CD4-positive, alpha-beta T cell treated with Interleukin-12 subunit alpha and Interleukin-12 subunit beta, for 1 hour (primary cell): ENCODE data around the gene PCDHB5.
"Not testable (repeated sequence)": the region's sequence is repeated elsewhere in the genome, so short reads cannot be mapped to it uniquely, and the experiment has no call there.

Experiments used
- DNase-seq: peaks from one replicate; pipeline ENCODE4 v3.0.0-alpha.2; 2020

The PCDHB5 gene

DNA sequence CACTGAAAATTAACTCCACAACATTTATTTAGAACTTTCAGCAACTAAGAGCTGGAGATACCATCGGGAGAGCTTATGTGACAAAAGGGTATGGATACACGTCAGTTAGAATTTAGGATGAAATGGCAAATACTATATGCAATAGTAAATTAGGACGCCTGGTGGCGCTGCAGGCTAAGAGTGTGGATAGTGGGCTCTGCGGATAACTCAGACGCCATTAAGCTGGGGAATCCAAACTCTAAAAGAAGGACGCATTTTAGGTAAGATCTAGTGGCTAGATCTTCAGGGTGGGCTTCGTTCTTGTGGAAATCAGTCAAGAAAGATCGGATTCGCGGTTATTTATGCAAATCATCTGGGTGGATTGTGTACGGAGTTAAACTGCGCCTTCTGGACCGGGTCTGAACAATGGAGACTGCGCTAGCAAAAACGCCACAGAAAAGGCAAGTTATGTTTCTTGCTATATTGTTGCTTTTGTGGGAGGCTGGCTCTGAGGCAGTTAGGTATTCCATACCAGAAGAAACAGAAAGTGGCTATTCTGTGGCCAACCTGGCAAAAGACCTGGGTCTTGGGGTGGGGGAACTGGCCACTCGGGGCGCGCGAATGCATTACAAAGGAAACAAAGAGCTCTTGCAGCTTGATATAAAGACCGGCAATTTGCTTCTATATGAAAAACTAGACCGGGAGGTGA, at the start of gene PCDHB5:
PCDHB5 (plus strand) TSS at position 177 of the 688 bp plus-strand sequence; CDS start at position 406, 229 bp downstream.
- DNase-seq, result no peak

DNA sequence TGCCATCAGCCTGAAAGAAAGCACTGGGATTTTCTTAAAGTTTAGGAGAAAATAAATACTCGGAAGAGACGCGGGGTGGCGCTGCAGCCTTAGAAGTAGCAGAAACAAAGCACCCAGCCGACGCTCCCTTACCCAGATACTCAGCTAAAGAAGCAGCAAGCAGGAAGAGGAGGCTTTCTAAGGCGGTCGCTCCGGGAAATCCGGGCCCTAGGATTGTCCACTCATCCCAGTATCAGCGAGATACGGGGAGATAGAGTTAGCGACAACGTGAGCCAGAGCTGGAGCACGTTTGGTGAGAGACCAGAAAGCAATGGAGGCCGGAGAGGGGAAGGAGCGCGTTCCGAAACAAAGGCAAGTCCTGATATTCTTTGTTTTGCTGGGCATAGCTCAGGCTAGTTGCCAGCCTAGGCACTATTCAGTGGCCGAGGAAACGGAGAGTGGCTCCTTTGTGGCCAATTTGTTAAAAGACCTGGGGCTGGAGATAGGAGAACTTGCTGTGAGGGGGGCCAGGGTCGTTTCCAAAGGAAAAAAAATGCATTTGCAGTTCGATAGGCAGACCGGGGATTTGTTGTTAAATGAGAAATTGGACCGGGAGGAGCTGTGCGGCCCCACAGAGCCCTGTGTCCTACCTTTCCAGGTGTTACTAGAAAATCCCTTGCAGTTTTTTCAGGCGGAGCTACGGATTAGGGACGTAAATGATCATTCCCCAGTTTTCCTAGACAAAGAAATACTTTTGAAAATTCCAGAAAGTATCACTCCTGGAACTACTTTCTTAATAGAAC, 40.3 kb upstream of the PCDHB5 start, which contains the start of gene PCDHB2:
PCDHB2 (plus strand) TSS at position 135 of the 782 bp plus-strand sequence; CDS start at position 311, 176 bp downstream.
- no peak for DNase-seq

DNA sequence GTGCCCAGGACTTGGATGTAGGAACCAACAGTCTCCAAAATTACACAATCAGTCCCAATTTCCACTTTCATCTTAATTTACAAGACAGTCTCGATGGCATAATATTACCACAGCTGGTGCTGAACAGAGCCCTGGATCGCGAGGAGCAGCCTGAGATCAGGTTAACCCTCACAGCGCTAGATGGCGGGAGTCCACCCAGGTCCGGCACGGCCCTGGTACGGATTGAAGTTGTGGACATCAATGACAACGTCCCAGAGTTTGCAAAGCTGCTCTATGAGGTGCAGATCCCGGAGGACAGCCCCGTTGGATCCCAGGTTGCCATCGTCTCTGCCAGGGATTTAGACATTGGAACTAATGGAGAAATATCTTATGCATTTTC, 39.8 kb upstream of the PCDHB5 start:
- DNase-seq, result no peak

DNA sequence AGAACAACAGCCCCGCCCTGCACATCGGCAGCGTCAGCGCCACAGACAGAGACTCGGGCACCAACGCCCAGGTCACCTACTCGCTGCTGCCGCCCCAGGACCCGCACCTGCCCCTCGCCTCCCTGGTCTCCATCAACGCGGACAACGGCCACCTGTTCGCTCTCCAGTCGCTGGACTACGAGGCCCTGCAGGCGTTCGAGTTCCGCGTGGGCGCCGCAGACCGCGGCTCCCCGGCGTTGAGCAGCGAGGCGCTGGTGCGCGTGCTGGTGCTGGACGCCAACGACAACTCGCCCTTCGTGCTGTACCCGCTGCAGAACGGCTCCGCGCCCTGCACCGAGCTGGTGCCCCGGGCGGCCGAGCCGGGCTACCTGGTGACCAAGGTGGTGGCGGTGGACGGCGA, 38.8 kb upstream of the PCDHB5 start:
- not testable (repeated sequence) for DNase-seq

DNA sequence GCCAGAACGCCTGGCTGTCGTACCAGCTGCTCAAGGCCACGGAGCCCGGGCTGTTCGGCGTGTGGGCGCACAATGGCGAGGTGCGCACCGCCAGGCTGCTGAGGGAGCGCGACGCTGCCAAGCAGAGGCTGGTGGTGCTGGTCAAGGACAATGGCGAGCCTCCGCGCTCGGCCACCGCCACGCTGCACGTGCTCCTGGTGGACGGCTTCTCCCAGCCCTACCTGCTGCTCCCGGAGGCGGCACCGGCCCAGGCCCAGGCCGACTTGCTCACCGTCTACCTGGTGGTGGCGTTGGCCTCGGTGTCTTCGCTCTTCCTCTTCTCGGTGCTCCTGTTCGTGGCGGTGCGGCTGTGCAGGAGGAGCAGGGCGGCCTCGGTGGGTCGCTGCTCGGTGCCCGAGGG, 38.4 kb upstream of the PCDHB5 start:
- DNase-seq, result not testable (repeated sequence)

DNA sequence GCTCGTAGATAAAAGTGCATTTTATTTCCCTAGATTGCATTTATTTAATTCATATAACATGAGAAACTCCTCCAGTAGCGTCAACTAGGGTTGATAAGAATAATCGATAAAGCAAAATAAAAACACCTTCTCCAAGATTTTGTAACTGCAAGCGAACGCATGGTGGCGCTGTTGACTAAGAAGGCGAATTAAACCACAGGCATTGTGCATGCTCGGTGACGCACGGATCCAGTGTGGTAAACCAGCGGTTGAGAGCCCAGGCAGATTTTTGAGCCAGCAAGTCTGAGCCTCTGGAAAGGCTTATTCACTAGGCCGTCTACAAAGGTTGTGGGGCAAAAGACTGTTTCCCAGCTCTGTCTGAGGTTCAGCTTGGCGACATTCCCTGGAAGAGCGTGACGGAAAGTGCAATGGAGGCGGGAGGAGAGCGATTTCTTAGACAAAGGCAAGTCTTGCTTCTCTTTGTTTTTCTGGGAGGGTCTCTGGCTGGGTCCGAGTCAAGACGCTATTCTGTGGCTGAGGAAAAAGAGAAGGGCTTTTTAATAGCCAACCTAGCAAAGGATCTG, 34.7 kb upstream of the PCDHB5 start, which contains the start of gene PCDHB3:
PCDHB3 (plus strand) TSS at position 231 of the 563 bp plus-strand sequence; CDS start at position 408, 177 bp downstream.
- peak; percentile 2 for DNase-seq

DNA sequence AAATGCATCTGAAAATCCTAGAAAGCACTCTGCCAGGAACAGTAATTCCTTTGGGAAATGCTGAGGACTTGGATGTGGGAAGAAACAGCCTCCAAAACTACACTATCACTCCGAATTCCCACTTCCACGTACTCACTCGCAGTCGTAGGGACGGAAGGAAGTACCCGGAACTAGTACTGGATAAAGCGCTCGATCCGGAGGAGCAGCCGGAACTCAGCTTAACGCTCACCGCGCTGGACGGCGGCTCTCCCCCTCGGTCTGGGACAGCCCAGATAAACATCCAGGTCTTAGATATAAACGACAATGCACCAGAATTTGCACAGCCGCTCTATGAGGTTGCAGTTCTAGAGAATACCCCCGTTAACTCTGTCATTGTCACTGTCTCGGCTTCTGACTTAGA, 33.9 kb upstream of the PCDHB5 start:
- no peak for DNase-seq

DNA sequence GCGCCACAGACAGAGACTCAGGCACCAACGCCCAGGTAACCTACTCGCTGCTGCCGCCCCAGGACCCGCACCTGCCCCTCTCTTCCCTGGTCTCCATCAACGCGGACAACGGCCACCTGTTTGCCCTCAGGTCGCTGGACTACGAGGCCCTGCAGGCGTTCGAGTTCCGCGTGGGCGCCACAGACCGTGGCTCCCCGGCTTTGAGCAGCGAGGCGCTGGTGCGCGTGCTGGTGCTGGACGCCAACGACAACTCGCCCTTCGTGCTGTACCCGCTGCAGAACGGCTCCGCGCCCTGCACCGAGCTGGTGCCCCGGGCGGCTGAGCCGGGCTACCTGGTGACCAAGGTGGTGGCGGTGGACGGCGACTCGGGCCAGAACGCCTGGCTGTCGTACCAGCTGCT, 32.9 kb upstream of the PCDHB5 start:
- DNase-seq, result not testable (repeated sequence)

DNA sequence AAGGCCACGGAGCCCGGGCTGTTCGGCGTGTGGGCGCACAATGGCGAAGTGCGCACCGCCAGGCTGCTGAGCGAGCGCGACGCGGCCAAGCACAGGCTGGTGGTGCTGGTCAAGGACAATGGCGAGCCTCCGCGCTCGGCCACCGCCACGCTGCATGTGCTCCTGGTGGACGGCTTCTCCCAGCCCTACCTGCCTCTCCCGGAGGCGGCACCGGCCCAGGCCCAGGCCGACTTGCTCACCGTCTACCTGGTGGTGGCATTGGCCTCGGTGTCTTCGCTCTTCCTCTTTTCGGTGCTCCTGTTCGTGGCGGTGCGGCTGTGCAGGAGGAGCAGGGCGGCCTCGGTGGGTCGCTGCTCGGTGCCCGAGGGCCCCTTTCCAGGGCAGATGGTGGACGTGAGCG, 32.5 kb upstream of the PCDHB5 start:
- not testable (repeated sequence) for DNase-seq

DNA sequence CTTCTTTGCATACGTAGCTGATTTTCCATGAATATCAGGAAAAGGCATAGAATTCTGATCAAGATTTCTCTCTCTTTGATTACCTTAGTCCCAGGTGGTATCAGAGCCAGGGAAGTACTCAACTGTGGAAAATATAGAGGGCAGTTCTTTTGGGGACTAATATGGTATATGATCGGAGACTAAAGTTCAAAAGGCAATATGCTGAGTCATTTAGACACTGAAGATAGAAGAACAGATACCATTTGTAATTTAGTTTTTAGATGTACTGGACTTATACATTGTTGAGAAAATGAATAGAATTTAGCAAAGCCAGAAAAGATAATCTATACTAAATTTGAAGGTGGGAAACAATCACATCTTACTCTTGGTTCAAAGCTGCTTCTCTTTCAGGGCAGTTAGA, 29.7 kb upstream of the PCDHB5 start:
- DNase-seq, result no peak

DNA sequence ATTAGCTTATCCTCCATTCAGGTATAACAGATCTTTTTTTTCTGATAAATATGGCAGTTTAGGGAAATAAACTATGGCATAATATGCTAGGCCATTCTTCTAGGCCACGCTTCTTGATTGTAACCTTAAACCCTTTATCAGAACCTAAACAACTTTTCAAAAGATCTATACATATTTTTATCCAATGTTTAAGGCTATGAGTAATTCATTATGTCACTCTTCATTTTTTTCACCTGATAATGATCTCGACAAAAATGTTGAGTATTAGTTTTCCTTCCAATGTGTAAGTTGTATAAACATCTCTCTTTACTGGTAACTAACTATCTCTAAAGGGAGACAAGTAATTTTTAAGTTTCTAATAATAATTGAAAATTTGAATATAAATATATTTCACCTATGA, 15.8 kb upstream of the PCDHB5 start:
- no peak for DNase-seq

DNA sequence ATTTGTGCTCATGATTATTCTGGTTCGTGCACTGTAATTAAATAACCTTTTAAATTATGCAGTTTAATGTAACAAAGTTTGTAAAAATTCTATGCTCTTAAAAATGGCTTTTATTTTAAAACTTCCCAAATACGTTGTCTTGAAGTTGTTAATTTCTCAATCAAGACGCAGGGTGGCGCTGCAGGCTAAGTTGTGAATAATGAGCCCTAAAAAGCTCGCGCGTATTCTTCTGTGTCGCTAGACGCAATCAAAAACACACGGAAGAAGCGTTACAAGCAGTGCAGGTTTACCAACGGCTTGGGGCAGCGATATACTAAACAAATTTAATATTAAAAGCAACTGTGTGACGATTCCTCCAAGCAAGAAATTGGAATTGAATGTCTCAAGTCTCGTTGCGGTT, 13.4 kb upstream of the PCDHB5 start, which contains the start of gene PCDHB4:
PCDHB4 (plus strand) TSS at position 256 of the 400 bp plus-strand sequence. CDS start 181 bp downstream, outside the sequence.
- no peak for DNase-seq

DNA sequence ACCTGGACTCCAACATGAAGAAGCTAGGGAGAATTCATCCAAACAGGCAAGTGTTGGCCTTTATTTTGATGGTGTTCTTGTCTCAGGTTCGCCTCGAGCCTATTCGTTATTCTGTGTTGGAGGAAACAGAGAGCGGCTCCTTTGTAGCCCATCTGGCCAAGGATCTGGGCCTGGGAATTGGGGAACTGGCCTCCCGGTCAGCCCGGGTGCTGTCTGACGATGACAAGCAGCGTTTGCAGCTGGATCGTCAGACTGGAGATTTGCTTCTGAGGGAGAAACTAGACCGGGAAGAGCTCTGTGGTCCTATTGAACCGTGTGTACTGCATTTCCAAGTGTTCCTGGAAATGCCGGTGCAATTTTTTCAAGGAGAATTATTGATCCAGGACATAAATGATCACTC, 13.0 kb upstream of the PCDHB5 start:
- DNase-seq, result no peak

DNA sequence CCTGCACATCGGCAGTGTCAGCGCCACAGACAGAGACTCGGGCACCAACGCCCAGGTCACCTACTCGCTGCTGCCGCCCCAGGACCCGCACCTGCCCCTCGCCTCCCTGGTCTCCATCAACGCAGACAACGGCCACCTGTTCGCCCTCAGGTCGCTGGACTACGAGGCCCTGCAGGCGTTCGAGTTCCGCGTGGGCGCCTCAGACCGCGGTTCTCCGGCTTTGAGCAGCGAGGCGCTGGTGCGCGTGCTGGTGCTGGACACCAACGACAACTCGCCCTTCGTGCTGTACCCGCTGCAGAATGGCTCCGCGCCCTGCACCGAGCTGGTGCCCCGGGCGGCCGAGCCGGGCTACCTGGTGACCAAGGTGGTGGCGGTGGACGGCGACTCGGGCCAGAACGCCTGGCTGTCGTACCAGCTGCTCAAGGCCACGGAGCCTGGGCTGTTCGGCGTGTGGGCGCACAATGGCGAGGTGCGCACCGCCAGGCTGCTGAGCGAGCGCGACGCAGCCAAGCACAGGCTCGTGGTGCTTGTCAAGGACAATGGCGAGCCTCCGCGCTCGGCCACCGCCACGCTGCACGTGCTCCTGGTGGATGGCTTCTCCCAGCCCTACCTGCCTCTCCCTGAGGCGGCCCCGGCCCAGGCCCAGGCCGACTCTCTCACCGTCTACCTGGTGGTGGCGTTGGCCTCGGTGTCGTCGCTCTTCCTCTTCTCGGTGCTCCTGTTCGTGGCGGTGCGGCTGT, 11.4 kb upstream of the PCDHB5 start:
- not testable (repeated sequence) for DNase-seq

DNA sequence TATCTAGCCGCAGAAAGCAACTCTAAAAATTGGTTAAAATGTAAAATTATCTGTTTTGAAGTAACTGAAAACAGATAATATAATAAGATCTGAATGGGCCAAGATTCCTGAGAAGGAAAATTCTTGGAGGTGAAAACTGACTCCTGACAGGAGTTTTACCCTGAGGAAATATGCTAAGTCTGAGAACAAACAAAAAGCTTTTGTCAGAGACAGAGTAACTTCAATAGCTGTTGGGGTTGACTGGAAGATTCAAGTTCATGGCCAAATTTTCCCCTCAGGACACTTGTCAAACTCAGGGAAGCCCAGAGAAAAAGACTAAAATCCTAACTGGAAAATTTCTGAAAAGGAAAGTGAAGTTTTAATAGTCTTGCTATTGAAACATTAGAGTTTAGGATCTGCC, 7.7 kb upstream of the PCDHB5 start:
- no peak for DNase-seq

DNA sequence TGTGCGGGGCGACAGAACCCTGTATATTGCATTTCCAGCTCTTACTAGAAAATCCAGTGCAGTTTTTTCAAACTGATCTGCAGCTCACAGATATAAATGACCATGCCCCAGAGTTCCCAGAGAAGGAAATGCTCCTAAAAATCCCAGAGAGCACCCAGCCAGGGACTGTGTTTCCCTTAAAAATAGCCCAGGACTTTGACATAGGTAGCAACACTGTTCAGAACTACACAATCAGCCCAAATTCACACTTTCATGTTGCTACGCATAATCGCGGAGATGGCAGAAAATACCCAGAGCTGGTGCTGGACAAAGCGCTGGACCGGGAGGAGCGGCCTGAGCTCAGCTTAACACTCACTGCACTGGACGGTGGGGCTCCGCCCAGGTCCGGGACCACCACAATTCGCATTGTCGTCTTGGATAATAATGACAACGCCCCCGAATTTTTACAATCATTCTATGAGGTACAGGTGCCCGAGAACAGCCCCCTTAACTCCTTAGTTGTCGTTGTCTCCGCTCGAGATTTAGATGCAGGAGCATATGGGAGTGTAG, 786 bp downstream of the PCDHB5 start:
- DNase-seq, result no peak

DNA sequence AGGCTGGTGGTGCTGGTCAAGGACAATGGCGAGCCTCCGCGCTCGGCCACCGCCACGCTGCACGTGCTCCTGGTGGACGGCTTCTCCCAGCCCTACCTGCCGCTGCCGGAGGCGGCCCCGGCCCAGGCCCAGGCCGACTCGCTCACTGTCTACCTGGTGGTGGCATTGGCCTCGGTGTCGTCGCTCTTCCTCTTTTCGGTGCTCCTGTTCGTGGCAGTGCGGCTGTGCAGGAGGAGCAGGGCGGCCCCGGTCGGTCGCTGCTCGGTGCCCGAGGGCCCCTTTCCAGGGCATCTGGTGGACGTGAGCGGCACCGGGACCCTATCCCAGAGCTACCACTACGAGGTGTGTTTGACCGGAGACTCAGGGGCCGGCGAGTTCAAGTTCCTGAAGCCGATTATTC, 2.3 kb downstream of the PCDHB5 start:
- not testable (repeated sequence) for DNase-seq

DNA sequence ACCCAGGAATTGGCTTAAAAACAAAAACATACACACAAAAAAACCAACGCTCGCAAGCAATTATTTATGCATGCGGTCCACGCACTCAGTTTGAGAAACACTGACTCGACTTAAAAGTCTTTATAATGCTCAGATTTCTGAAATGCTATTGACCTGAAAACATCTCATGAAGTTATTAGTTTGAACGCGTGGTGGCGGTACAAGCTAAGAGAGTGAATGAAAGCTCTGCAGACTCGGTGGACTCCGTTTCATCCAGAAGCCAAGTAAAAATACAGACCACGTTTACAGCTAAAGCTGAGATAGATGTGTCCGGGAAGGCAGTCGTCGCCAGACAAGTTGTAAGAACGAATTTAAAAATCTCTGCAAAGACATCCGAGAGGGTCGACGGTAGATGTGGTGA, 14.8 kb downstream of the PCDHB5 start, which contains the start of gene PCDHB6:
PCDHB6 (plus strand) TSS at position 246 of the 400 bp plus-strand sequence. CDS start 201 bp downstream, outside the sequence.
- no peak for DNase-seq

DNA sequence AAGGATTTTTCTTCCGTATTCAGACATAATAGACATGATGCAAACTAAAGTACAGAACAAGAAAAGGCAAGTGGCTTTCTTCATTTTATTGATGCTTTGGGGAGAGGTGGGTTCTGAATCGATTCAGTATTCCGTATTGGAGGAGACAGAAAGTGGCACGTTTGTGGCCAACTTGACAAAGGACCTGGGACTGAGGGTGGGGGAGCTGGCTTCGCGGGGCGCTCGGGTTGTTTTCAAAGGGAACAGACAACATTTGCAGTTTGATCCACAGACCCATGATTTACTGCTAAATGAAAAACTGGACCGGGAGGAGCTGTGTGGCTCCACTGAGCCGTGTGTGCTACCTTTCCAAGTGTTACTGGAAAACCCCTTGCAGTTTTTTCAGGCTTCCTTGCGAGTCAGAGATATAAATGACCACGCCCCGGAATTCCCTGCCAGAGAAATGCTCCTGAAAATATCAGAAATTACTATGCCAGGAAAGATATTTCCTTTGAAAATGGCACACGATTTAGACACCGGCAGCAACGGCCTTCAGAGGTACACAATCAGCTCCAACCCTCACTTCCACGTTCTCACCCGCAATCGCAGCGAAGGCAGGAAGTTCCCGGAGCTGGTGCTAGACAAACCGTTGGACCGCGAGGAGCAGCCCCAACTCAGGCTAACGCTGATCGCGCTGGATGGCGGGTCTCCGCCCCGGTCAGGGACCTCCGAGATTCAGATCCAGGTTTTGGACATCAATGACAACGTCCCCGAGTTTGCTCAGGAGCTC, 15.4 kb downstream of the PCDHB5 start:
- no peak for DNase-seq

DNA sequence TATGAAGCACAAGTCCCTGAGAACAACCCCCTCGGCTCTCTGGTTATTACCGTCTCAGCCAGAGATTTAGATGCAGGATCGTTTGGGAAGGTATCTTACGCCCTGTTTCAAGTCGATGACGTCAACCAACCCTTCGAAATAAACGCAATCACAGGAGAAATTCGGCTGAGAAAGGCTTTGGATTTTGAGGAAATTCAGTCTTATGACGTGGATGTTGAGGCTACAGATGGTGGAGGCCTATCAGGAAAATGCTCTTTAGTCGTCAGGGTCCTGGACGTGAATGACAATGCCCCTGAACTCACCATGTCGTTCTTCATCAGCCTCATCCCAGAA, 16.0 kb downstream of the PCDHB5 start:
- no peak for DNase-seq

DNA sequence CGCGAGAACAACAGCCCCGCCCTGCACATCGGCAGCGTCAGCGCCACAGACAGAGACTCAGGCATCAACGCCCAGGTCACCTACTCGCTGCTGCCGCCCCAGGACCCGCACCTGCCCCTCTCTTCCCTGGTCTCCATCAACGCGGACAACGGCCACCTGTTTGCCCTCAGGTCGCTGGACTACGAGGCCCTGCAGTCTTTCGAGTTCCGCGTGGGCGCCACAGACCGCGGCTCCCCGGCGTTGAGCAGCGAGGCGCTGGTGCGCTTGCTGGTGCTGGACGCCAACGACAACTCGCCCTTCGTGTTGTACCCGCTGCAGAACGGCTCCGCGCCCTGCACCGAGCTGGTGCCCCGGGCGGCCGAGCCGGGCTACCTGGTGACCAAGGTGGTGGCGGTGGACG, 16.6 kb downstream of the PCDHB5 start:
- not testable (repeated sequence) for DNase-seq

DNA sequence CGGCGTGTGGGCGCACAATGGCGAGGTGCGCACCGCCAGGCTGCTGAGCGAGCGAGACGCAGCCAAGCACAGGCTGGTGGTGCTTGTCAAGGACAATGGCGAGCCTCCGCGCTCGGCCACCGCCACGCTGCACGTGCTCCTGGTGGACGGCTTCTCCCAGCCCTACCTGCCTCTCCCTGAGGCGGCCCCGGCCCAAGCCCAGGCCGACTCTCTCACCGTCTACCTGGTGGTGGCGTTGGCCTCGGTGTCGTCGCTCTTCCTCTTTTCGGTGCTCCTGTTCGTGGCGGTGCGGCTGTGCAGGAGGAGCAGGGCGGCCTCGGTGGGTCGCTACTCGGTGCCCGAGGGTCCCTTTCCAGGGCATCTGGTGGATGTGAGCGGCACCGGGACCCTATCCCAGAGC, 17.1 kb downstream of the PCDHB5 start:
- DNase-seq, result not testable (repeated sequence)
